Gastrocnemius medialis (tissue), 4 donors: Measurements from ENCODE around the gene NSUN2.

ENCODE experiments used
- POLR2A ChIP-seq, 2 donors: fragments of 450-650 bp; IDR thresholded peaks; one replicate each; pipeline ENCODE4 v1.6.1; 2017; ENCODE audit warnings: antibody characterized with exemption in 2 of 2, mild to moderate bottlenecking in 2 of 2, moderate library complexity in 2 of 2
- TF ChIP-seq, protein P1 (sequence below), 5 experiments: fragments of 450-650 bp in 3 of 5; fragments of 200-600 bp in 2 of 5; sonication (generic) in 2 of 5; IDR thresholded peaks in 4 of 5; conservative IDR thresholded peaks in 1 of 5; 1 replicate in 4 of 5; 2 replicates in 1 of 5; pipeline ENCODE4 v1.5.1; 2016 to 2019; ENCODE audit warnings: antibody characterized with exemption in 5 of 5, mild to moderate bottlenecking in 3 of 5, moderate library complexity in 3 of 5

DNA sequence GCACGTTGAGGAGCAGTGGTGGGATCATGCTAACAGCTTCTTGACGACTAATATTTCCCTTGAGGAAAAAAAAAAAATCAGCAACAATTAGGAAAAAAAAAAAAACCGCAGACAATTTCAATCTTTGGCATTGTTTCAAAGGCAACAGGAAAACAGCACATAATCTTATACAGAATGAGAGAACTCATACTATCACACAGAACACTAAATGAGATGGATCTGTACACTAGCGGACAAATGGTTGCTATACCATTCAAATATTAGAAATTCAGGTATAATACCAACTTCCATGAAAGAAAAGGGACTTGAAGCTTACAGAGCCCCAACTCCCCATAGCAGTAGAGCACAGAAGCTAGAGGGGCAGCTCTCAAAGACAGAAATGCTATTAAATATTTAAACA, 9.6 kb downstream of the NSUN2 start:
- TF ChIP-seq, protein P1, sequence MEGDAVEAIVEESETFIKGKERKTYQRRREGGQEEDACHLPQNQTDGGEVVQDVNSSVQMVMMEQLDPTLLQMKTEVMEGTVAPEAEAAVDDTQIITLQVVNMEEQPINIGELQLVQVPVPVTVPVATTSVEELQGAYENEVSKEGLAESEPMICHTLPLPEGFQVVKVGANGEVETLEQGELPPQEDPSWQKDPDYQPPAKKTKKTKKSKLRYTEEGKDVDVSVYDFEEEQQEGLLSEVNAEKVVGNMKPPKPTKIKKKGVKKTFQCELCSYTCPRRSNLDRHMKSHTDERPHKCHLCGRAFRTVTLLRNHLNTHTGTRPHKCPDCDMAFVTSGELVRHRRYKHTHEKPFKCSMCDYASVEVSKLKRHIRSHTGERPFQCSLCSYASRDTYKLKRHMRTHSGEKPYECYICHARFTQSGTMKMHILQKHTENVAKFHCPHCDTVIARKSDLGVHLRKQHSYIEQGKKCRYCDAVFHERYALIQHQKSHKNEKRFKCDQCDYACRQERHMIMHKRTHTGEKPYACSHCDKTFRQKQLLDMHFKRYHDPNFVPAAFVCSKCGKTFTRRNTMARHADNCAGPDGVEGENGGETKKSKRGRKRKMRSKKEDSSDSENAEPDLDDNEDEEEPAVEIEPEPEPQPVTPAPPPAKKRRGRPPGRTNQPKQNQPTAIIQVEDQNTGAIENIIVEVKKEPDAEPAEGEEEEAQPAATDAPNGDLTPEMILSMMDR (IDR thresholded peaks at IDR 0.05 in 4 of 5, conservative IDR thresholded peaks at IDR 0.05 in 1 of 5): no peak
- no peak for TF ChIP-seq POLR2A (IDR thresholded peaks at IDR 0.05)
